Urinary bladder (tissue), 4 donors: ENCODE data around the gene KIF26B. TPM values are rescaled to one million over a fixed set of nuclear protein-coding genes. Genes with fewer than 3 reads are reported as not detected.
"Not testable (repeated sequence)": the region's sequence is repeated elsewhere in the genome, so short reads cannot be mapped to it uniquely, and the experiment has no call there.

Experiments used
- DNase-seq: peaks from one replicate; pipeline ENCODE4 v3.0.0-alpha.2; 2015; ENCODE audit errors: extremely low spot score
- H3K27ac ChIP-seq: one replicate; pipeline ENCODE4 v1.5.1; 2013; ENCODE audit warnings: low read depth, mild to moderate bottlenecking, moderate library complexity
- H3K36me3 ChIP-seq: one replicate; pipeline ENCODE4 v1.6.1; 2013; ENCODE audit warnings: mild to moderate bottlenecking, moderate library complexity; ENCODE audit not compliant: insufficient read depth
- H3K4me1 ChIP-seq: one replicate; pipeline ENCODE4 v1.6.1; 2013; ENCODE audit warnings: mild to moderate bottlenecking, moderate library complexity; ENCODE audit not compliant: insufficient read depth
- H3K4me3 ChIP-seq: one replicate; pipeline ENCODE4 v1.5.1; 2013; ENCODE audit warnings: low read depth, low read length
- WGBS: extraction: QIAGEN DNeasy Blood & Tissue Kit; methylation state at CpG from one replicate; pipeline ENCODE4 v1.1.7; 2013; 5-methylcytosine and 5-hydroxymethylcytosine counted together
- polyA plus RNA-seq: library from polyadenylated mRNA; stranded (reverse); fragments of 200-250 nt; gene quantifications from one replicate; pipeline ENCODE4 v1.2.3, GENCODE V29; 2013
- total RNA-seq: library from RNA; depleted of rRNA; stranded (reverse); fragments of >200 nt; gene quantifications from one replicate; pipeline ENCODE4 v1.2.3, GENCODE V29; 2014
- donor health status: healthy with polysubstance abuse.
- donor health status: healthy.

KIF26B gene
- total and polyA plus RNA-seq, 2 donors, result 0.62 to 12.2 TPM

- Histone ChIP-seq H3K36me3 (no peaks in the 10 kb centered on the region), H3K27ac (no peak overlapping the region), H3K4me1 (no peaks in the 10 kb centered on the region), H3K4me3 (no peak overlapping the region)
- no peak for DNase-seq
- 47% methylated on average over 9 of the region's 9 CpGs for WGBS
These were observed 560.5 kb downstream of the KIF26B start for GRCh38 chr1:245715291-245715701.

- Histone ChIP-seq H3K36me3 (no peaks in the 10 kb centered on the region), H3K4me3 (no peak overlapping the region), H3K27ac (no peak overlapping the region), H3K4me1 (no peaks in the 10 kb centered on the region)
- no peak for DNase-seq
- 54% methylated on average over 1 of the region's 1 CpG for WGBS
These were observed 561.2 kb downstream of the KIF26B start for GRCh38 chr1:245715970-245716369.

GRCh38 chr1:245716561-245716960 lies 561.8 kb downstream of the KIF26B start:
- H3K36me3 ChIP-seq, result no peaks in the 10 kb centered on the region
- no peak overlapping the region for H3K4me3 ChIP-seq
- no peak overlapping the region for H3K27ac ChIP-seq
- no peak for DNase-seq
- 93% methylated on average over 3 of the region's 3 CpGs for WGBS
- no peaks in the 10 kb centered on the region for H3K4me1 ChIP-seq

GRCh38 chr1:245717611-245718010 lies 562.8 kb downstream of the KIF26B start:
- no peak for DNase-seq
- no peaks in the 10 kb centered on the region for H3K36me3 ChIP-seq
- 91% methylated on average over 3 of the region's 3 CpGs for WGBS
- H3K27ac ChIP-seq, result no peak overlapping the region
- no peak overlapping the region for H3K4me3 ChIP-seq
- H3K4me1 ChIP-seq, result no peaks in the 10 kb centered on the region

GRCh38 chr1:245718123-245718522 lies 563.3 kb downstream of the KIF26B start:
- Histone ChIP-seq H3K4me3 (no peak overlapping the region), H3K27ac (no peak overlapping the region), H3K36me3 (no peaks in the 10 kb centered on the region), H3K4me1 (no peaks in the 10 kb centered on the region)
- DNase-seq, result no peak
- WGBS, result 85% methylated on average over 3 of the region's 3 CpGs

GRCh38 chr1:245718951-245719350 lies 564.2 kb downstream of the KIF26B start:
- Histone ChIP-seq H3K4me1 (no peaks in the 10 kb centered on the region), H3K4me3 (no peak overlapping the region), H3K36me3 (no peaks in the 10 kb centered on the region), H3K27ac (no peak overlapping the region)
- no peak for DNase-seq
- WGBS, result 97% methylated on average over 4 of the region's 4 CpGs

GRCh38 chr1:245721488-245721887 lies 566.7 kb downstream of the KIF26B start:
- no peak for DNase-seq
- WGBS, result 96% methylated on average over 4 of the region's 4 CpGs
- Histone ChIP-seq H3K27ac (no peak overlapping the region), H3K36me3 (no peaks in the 10 kb centered on the region), H3K4me3 (no peak overlapping the region), H3K4me1 (no peaks in the 10 kb centered on the region)

- WGBS, result 96% methylated on average over 3 of the region's 3 CpGs
- not testable (repeated sequence) for H3K4me1 ChIP-seq, H3K4me3 ChIP-seq, H3K36me3 ChIP-seq, DNase-seq, H3K27ac ChIP-seq
These were observed 573.2 kb downstream of the KIF26B start for GRCh38 chr1:245728035-245728434.

GRCh38 chr1:245730801-245731200 lies 576.0 kb downstream of the KIF26B start:
- WGBS, result 89% methylated on average over 2 of the region's 2 CpGs
- no peaks in the 10 kb centered on the region for H3K4me1 ChIP-seq
- no peak overlapping the region for H3K4me3 ChIP-seq
- H3K27ac ChIP-seq, result no peak overlapping the region
- H3K36me3 ChIP-seq, result no peaks in the 10 kb centered on the region
- DNase-seq, result no peak

- H3K4me1 ChIP-seq, DNase-seq, H3K27ac ChIP-seq, H3K36me3 ChIP-seq, H3K4me3 ChIP-seq: not testable (repeated sequence)
- 98% methylated on average over 1 of the region's 1 CpG for WGBS
These were observed 585.6 kb downstream of the KIF26B start for GRCh38 chr1:245740336-245740735.

GRCh38 chr1:245742896-245743295 lies 588.1 kb downstream of the KIF26B start:
- H3K4me3 ChIP-seq, result no peak overlapping the region
- DNase-seq, result peak; percentile 11
- no peaks in the 10 kb centered on the region for H3K4me1 ChIP-seq
- H3K36me3 ChIP-seq, result no peaks in the 10 kb centered on the region
- 44% methylated on average over 9 of the region's 9 CpGs for WGBS
- H3K27ac ChIP-seq, result no peak overlapping the region

GRCh38 chr1:245748240-245748639 lies 593.5 kb downstream of the KIF26B start:
- no peak for DNase-seq
- WGBS, result 76% methylated on average over 10 of the region's 10 CpGs
- no peaks in the 10 kb centered on the region for H3K36me3 ChIP-seq
- H3K4me1 ChIP-seq, result no peaks in the 10 kb centered on the region
- H3K27ac ChIP-seq, result no peak overlapping the region
- H3K4me3 ChIP-seq, result no peak overlapping the region

GRCh38 chr1:245748646-245749045 lies 593.9 kb downstream of the KIF26B start:
- 94% methylated on average over 3 of the region's 3 CpGs for WGBS
- no peak for DNase-seq
- no peaks in the 10 kb centered on the region for H3K4me1 ChIP-seq
- H3K36me3 ChIP-seq, result no peaks in the 10 kb centered on the region
- no peak overlapping the region for H3K27ac ChIP-seq
- no peak overlapping the region for H3K4me3 ChIP-seq

- H3K27ac ChIP-seq, result no peak overlapping the region
These were observed 594.3 kb downstream of the KIF26B start for GRCh38 chr1:245749053-245749452.

GRCh38 chr1:245750261-245750660 lies 595.5 kb downstream of the KIF26B start:
- H3K4me3 ChIP-seq, result no peak overlapping the region
- no peaks in the 10 kb centered on the region for H3K4me1 ChIP-seq
- H3K36me3 ChIP-seq, result no peaks in the 10 kb centered on the region
- H3K27ac ChIP-seq, result no peak overlapping the region
- WGBS, result 80% methylated on average over 3 of the region's 3 CpGs
- DNase-seq, result no peak

More at GRCh38 chr1:245749053-245749452, 594.3 kb downstream of the KIF26B start:
- Histone ChIP-seq H3K4me3 (no peak overlapping the region), H3K36me3 (no peaks in the 10 kb centered on the region), H3K4me1 (no peaks in the 10 kb centered on the region)
- no peak for DNase-seq
- WGBS, result 89% methylated on average over 3 of the region's 3 CpGs
